ENCODE results near the gene SOBP.

SOBP gene

DNA sequence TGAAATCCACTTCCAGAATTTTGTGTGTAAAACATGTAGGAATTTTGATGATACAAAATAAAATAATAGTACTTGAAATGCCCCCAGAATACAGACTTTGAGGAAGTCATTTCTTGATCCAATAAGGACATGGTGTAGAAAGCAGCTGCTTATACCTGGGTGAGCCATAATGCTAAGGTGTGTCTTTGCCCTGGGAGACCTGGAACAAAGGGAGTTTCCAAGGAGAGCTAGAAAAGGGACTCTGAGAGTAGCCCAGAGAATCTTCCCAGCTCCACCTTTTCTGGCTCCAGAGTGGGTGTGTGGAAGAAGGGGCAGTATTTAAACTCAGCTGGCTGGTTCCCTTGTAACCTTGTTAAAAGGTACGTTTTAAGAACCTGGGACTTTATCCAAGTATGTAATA, 77.7 kb downstream of the SOBP start:
- H3K9me3 ChIP-seq (ENCODE audit: severe bottlenecking), result no peaks in the 10 kb centered on the region
- H3K36me3 ChIP-seq (ENCODE audit: low read depth), result no peaks in the 10 kb centered on the region
- no peak for DNase-seq (ENCODE audit: low spot score)
- H3K4me3 ChIP-seq (ENCODE audit: severe bottlenecking), result no peak overlapping the region
- no peak overlapping the region for H3K27ac ChIP-seq (ENCODE audit: poor library complexity, severe bottlenecking)
- peaks cover 3% of the 10 kb centered on the region for H3K27me3 ChIP-seq (ENCODE audit: insufficient read depth, poor library complexity, severe bottlenecking)
- H3K4me1 ChIP-seq (ENCODE audit: insufficient read depth, poor library complexity, severe bottlenecking), result no peaks in the 10 kb centered on the region
- no peak for ATAC-seq (ENCODE audit: low read depth)
- TF ChIP-seq CTCF (IDR thresholded peaks at IDR 0.05; ENCODE audit: poor library complexity, severe bottlenecking), result no peak

GRCh38 chr6:107569473-107569872, 79.6 kb downstream of the SOBP start:
- H3K4me3 ChIP-seq (ENCODE audit: severe bottlenecking), result no peak overlapping the region
- H3K27me3 ChIP-seq (ENCODE audit: insufficient read depth, poor library complexity, severe bottlenecking), result peaks cover 3% of the 10 kb centered on the region
- no peak for TF ChIP-seq CTCF (IDR thresholded peaks at IDR 0.05; ENCODE audit: poor library complexity, severe bottlenecking)
- ATAC-seq (ENCODE audit: low read depth) (no peak), DNase-seq (ENCODE audit: low spot score) (no peak)
- H3K36me3 ChIP-seq (ENCODE audit: low read depth), result no peaks in the 10 kb centered on the region
- no peaks in the 10 kb centered on the region for H3K4me1 ChIP-seq (ENCODE audit: insufficient read depth, poor library complexity, severe bottlenecking)
- H3K9me3 ChIP-seq (ENCODE audit: severe bottlenecking), result no peaks in the 10 kb centered on the region
- H3K27ac ChIP-seq (ENCODE audit: poor library complexity, severe bottlenecking), result no peak overlapping the region

DNA sequence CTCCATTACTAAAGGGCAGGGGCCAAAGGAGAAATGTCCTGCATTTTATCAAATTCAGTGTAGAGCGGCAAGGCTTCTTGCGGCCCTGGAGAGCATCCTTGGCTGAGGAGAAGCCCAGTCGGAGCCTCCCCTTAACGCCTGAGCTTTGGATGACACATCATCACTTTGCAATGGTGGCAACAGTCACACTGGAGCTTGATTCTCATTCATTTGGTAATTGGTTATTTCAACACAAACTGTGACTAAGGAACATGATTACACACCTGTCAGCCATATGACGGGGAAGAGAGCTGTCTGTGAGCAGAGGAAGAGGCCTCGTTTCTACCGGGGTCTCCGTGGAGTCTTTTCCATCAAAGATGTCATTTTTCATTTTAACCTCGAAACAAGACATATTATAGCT, 81.4 kb downstream of the SOBP start:
- H3K27ac ChIP-seq (ENCODE audit: poor library complexity, severe bottlenecking), result no peak overlapping the region
- H3K27me3 ChIP-seq (ENCODE audit: insufficient read depth, poor library complexity, severe bottlenecking), result peaks cover 3% of the 10 kb centered on the region
- no peak for DNase-seq (ENCODE audit: low spot score)
- ATAC-seq (ENCODE audit: low read depth), result no peak
- no peaks in the 10 kb centered on the region for H3K36me3 ChIP-seq (ENCODE audit: low read depth)
- H3K9me3 ChIP-seq (ENCODE audit: severe bottlenecking), result no peaks in the 10 kb centered on the region
- H3K4me3 ChIP-seq (ENCODE audit: severe bottlenecking), result no peak overlapping the region
- no peak for TF ChIP-seq CTCF (IDR thresholded peaks at IDR 0.05; ENCODE audit: poor library complexity, severe bottlenecking)
- H3K4me1 ChIP-seq (ENCODE audit: insufficient read depth, poor library complexity, severe bottlenecking), result no peaks in the 10 kb centered on the region

GRCh38 chr6:107572886-107573285, 83.0 kb downstream of the SOBP start:
- no peaks in the 10 kb centered on the region for H3K4me1 ChIP-seq (ENCODE audit: insufficient read depth, poor library complexity, severe bottlenecking)
- ATAC-seq (ENCODE audit: low read depth) (no peak), DNase-seq (ENCODE audit: low spot score) (no peak)
- peaks cover 3% of the 10 kb centered on the region for H3K27me3 ChIP-seq (ENCODE audit: insufficient read depth, poor library complexity, severe bottlenecking)
- no peaks in the 10 kb centered on the region for H3K36me3 ChIP-seq (ENCODE audit: low read depth)
- no peak overlapping the region for H3K4me3 ChIP-seq (ENCODE audit: severe bottlenecking)
- no peaks in the 10 kb centered on the region for H3K9me3 ChIP-seq (ENCODE audit: severe bottlenecking)
- no peak for TF ChIP-seq CTCF (IDR thresholded peaks at IDR 0.05; ENCODE audit: poor library complexity, severe bottlenecking)
- no peak overlapping the region for H3K27ac ChIP-seq (ENCODE audit: poor library complexity, severe bottlenecking)

DNA sequence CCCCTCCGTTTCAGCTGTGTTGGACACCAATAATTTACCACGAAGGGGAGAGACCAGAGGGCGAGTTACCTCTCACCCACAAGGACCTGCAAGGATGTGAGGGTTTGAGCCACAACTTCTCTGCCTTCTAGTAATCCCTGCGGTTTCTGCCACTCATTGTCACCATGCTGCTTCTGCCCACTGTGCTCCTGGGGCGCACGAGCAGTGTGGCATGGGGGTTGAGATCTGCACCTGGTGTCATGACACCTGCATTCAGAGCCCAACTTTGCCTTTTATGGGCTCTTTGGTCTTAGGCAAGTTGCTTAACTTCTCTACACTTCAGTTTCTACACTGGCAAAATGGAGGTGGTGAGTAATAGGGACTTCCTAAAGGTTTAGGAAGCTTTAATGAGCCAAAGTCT, 84.9 kb downstream of the SOBP start:
- no peak overlapping the region for H3K27ac ChIP-seq (ENCODE audit: poor library complexity, severe bottlenecking)
- no peak overlapping the region for H3K4me3 ChIP-seq (ENCODE audit: severe bottlenecking)
- no peaks in the 10 kb centered on the region for H3K9me3 ChIP-seq (ENCODE audit: severe bottlenecking)
- DNase-seq (ENCODE audit: low spot score) (no peak), ATAC-seq (ENCODE audit: low read depth) (no peak)
- peaks cover 3% of the 10 kb centered on the region for H3K27me3 ChIP-seq (ENCODE audit: insufficient read depth, poor library complexity, severe bottlenecking)
- H3K36me3 ChIP-seq (ENCODE audit: low read depth), result no peaks in the 10 kb centered on the region
- H3K4me1 ChIP-seq (ENCODE audit: insufficient read depth, poor library complexity, severe bottlenecking), result no peaks in the 10 kb centered on the region
- TF ChIP-seq CTCF (IDR thresholded peaks at IDR 0.05; ENCODE audit: poor library complexity, severe bottlenecking), result no peak

All from RWPE2 (cell line).